Panc1 (cell line): Measurements from ENCODE around the gene TMEM150B. TPM values are rescaled to one million over a fixed set of nuclear protein-coding genes. Genes with fewer than 3 reads are reported as not detected.

Source experiments
- ATAC-seq: fragments of 200-7000 bp; cut with Tn5 transposase; 2 replicates; pipeline ENCODE4 v1.9.1; 2020; ENCODE audit warnings: mild to moderate bottlenecking, moderate library complexity
- BruUV-seq: library from RNA; stranded (reverse); fragments of 400-500 nt; replicated peaks from 2 replicates; lab custom pipeline; 2021; lab: Mats Ljungman, UMichigan
- CTCF ChIA-PET: fragments of 300-600 bp; sonication (Branson Sonifier 250); formaldehyde crosslinking; loops from one replicate; lab custom pipeline; 2022; ENCODE audit warnings: antibody characterized with exemption; lab: Charles Lee
- POLR2A ChIA-PET: fragments of 300-600 bp; sonication (Branson Sonifier 250); formaldehyde crosslinking; loops from one replicate; lab custom pipeline; 2022; ENCODE audit warnings: antibody characterized with exemption; lab: Charles Lee
- DNase-seq: peaks from one replicate; pipeline ENCODE4 v3.0.0-alpha.2; 2010; ENCODE audit warnings: low read depth, low spot score
- H3K27ac ChIP-seq: 2 replicates; pipeline ENCODE4 v1.5.1; 2011; ENCODE audit warnings: mild to moderate bottlenecking, low read length, inconsistent platforms
- H3K27me3 ChIP-seq: fragments of 200-500 bp; sonication (Bioruptor generic); 2 replicates; pipeline ENCODE4 v1.6.0; 2014; ENCODE audit warnings: low read length, inconsistent platforms; ENCODE audit not compliant: control insufficient read depth, insufficient read depth
- H3K36me3 ChIP-seq: fragments of 200-500 bp; sonication (Bioruptor generic); 2 replicates; pipeline ENCODE4 v1.5.1; 2014; ENCODE audit warnings: inconsistent platforms, mild to moderate bottlenecking, low read length, moderate library complexity; ENCODE audit not compliant: control insufficient read depth, insufficient read depth
- H3K4me1 ChIP-seq: 2 replicates; pipeline ENCODE4 v1.5.1; 2011; ENCODE audit warnings: inconsistent platforms, mild to moderate bottlenecking, low read length, moderate library complexity; ENCODE audit not compliant: control insufficient read depth, insufficient read depth
- H3K4me3 ChIP-seq, 2 experiments: 2 replicates each; pipeline ENCODE4 v1.5.1; 2011 to 2012; ENCODE audit warnings: low read depth in 2 of 2, low read length in 2 of 2, mild to moderate bottlenecking in 2 of 2, inconsistent platforms in 1 of 2, moderate library complexity in 1 of 2
- H3K9me3 ChIP-seq: fragments of 200-500 bp; sonication (Bioruptor generic); 2 replicates; pipeline ENCODE4 v1.5.1; 2014; ENCODE audit warnings: low read depth, mild to moderate bottlenecking, inconsistent platforms, low read length, moderate library complexity; ENCODE audit not compliant: control insufficient read depth, insufficient read depth
- POLR2AphosphoS5 ChIP-seq: IDR thresholded peaks from 2 replicates; pipeline ENCODE4 v1.6.1; 2012; ENCODE audit warnings: mild to moderate bottlenecking, low read depth, low read length, moderate library complexity
- SIN3A ChIP-seq: IDR thresholded peaks from 2 replicates; pipeline ENCODE4 v1.6.1; 2012; ENCODE audit warnings: low read depth, mild to moderate bottlenecking, low read length, moderate library complexity, borderline replicate concordance; ENCODE audit not compliant: insufficient read depth
- TCF7L2 ChIP-seq: IDR thresholded peaks from 2 replicates; pipeline ENCODE4 v1.6.1; 2011; ENCODE audit warnings: mild to moderate bottlenecking, low read depth, low read length, inconsistent platforms
- in situ Hi-C: cut with HindIII; loops from 2 replicates; pipeline ENCODE4 v1.10.0; 2016; ENCODE audit warnings: low sequenced_read_pairs, low pct_unique_long_range_greater_than_20kb
- intact Hi-C: fragments of 100-400 bp; cut with micrococcal nuclease; formaldehyde crosslinking; loops from one replicate; pipeline ENCODE4 v1.10.0; 2022; ENCODE audit not compliant: unreplicated experiment
- total RNA-seq: library from RNA; stranded (reverse); gene quantifications from one replicate; pipeline ENCODE4 v1.2.1, GENCODE V29; 2021; ENCODE audit not compliant: unreplicated experiment
- TF ChIP-seq, protein P1 (sequence below): fragments of 450-650 bp; IDR thresholded peaks from 2 replicates; pipeline ENCODE4 v1.5.1; 2017; ENCODE audit warnings: mild to moderate bottlenecking
- TF ChIP-seq, protein P2 (sequence below), 2 experiments: IDR thresholded peaks; 2 replicates each; pipeline ENCODE4 v1.6.1; 2011 to 2012; ENCODE audit warnings: low read depth in 2 of 2, control low read depth in 1 of 2, low read length in 1 of 2, mild to moderate bottlenecking in 1 of 2, moderate library complexity in 1 of 2; ENCODE audit not compliant: insufficient read depth in 1 of 2

TMEM150B gene
- total RNA-seq, 1 experiment from 2014 or later: not detected

DNA sequence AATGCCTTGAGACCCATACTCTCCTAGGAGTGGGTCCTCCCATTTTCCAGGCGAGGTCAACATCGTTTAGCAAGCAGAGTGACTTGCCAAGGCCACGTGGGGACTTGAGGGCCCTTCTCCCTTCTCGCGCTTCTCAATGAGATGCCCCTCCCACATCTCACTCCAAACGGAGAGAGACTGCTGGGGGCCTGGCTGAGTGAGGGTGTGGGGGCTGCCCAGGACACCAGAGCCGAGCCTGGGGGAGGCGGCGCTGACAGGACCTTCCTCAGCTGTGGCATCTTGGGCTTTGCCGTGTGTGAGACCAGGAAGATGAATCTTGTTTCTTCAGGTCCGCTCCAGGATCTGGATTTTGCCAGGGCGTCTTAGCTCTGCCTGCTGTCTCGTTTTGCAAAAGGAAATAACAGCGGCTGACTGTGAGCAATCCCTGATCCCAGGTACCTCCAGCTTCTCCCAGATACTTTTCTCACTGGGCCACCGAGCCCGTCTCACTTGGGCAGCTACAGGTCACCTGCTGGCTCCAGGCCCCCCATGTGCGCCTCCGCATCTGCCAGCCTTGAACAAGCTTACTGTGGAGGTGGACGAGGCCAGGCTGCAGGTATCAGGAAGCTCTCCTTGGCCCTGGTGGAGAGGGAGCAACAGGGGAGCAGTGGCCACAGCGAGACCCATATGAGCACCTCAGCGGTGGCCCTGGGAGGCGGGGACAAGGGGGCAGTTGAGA, 23.3 kb upstream of the TMEM150B start:
- peaks cover 16% of the 10 kb centered on the region for H3K4me1 ChIP-seq
- no peaks in the 10 kb centered on the region for H3K27me3 ChIP-seq
- no peak for ATAC-seq
- no peaks in the 10 kb centered on the region for H3K36me3 ChIP-seq
- in situ Hi-C loops: no loop called here
- ChIA-PET CTCF (interaction anchor here (0.7 to 1.7 kb wide), 2 partner anchors 47 to 144 kb away, joined by 7 read pairs; no protein-coding TSS in a partner anchor), POLR2A (interaction anchor here (2.3 kb wide), 1 partner anchor 9 kb away, joined by 24 read pairs; the partner anchor contains the start of gene KMT5C)
- intact Hi-C loops: no loop called here
- TF ChIP-seq, protein P1, sequence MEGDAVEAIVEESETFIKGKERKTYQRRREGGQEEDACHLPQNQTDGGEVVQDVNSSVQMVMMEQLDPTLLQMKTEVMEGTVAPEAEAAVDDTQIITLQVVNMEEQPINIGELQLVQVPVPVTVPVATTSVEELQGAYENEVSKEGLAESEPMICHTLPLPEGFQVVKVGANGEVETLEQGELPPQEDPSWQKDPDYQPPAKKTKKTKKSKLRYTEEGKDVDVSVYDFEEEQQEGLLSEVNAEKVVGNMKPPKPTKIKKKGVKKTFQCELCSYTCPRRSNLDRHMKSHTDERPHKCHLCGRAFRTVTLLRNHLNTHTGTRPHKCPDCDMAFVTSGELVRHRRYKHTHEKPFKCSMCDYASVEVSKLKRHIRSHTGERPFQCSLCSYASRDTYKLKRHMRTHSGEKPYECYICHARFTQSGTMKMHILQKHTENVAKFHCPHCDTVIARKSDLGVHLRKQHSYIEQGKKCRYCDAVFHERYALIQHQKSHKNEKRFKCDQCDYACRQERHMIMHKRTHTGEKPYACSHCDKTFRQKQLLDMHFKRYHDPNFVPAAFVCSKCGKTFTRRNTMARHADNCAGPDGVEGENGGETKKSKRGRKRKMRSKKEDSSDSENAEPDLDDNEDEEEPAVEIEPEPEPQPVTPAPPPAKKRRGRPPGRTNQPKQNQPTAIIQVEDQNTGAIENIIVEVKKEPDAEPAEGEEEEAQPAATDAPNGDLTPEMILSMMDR: no peak
- TF ChIP-seq, protein P2, sequence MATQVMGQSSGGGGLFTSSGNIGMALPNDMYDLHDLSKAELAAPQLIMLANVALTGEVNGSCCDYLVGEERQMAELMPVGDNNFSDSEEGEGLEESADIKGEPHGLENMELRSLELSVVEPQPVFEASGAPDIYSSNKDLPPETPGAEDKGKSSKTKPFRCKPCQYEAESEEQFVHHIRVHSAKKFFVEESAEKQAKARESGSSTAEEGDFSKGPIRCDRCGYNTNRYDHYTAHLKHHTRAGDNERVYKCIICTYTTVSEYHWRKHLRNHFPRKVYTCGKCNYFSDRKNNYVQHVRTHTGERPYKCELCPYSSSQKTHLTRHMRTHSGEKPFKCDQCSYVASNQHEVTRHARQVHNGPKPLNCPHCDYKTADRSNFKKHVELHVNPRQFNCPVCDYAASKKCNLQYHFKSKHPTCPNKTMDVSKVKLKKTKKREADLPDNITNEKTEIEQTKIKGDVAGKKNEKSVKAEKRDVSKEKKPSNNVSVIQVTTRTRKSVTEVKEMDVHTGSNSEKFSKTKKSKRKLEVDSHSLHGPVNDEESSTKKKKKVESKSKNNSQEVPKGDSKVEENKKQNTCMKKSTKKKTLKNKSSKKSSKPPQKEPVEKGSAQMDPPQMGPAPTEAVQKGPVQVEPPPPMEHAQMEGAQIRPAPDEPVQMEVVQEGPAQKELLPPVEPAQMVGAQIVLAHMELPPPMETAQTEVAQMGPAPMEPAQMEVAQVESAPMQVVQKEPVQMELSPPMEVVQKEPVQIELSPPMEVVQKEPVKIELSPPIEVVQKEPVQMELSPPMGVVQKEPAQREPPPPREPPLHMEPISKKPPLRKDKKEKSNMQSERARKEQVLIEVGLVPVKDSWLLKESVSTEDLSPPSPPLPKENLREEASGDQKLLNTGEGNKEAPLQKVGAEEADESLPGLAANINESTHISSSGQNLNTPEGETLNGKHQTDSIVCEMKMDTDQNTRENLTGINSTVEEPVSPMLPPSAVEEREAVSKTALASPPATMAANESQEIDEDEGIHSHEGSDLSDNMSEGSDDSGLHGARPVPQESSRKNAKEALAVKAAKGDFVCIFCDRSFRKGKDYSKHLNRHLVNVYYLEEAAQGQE (IDR thresholded peaks at IDR 0.05; ENCODE audit: insufficient read depth in 1 of 2, low read depth in 2 of 2, low read length in 1 of 2): no peak
- no peak for TF ChIP-seq POLR2AphosphoS5
- no peak for TF ChIP-seq SIN3A
- TF ChIP-seq TCF7L2: no peak
- no peak for DNase-seq
- no peaks in the 10 kb centered on the region for H3K9me3 ChIP-seq
- H3K4me3 ChIP-seq: no peak overlapping the region
- BruUV-seq: no TSS peak
- no peak overlapping the region for H3K27ac ChIP-seq

DNA sequence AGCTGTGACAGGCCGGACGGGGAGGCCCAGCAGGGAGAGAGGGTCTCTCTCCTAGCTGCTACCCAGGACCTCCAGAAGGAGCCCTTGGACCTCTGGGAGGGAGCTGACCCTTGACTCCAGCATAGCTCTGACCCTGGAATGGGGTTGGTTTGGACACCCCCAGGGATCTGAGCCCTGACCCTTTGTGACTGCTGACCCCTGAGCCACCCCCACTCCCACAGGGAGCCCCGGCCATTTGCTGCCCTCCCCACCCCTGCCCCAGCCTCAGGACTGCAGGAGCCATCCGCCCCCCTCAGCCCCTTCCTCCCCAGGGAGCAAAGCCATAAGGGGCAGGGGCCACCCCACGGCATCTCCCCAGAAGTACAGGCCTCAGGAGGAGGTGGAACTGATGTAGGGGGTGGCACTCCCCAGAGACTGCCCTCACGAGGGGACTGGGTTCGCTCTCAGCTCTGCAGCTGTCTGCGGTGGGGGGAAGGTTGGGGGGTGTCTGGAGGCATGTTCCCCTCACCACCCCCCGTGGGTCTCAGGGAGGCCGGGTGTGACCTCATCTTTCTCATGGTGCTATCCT, 22.4 kb upstream of the TMEM150B start:
- intact Hi-C loops: no loop called here

More for the DNA sequence above, 22.4 kb upstream of the TMEM150B start:
- POLR2A ChIA-PET: interaction anchor here (0.5 to 2.3 kb wide), 2 partner anchors 8 to 918 kb away, joined by 6 to 24 read pairs; partner anchors contain the start of gene KMT5C
- no peaks in the 10 kb centered on the region for H3K27me3 ChIP-seq
- CTCF ChIA-PET: interaction anchor here (0.5 to 1.7 kb wide), 2 partner anchors 13 to 46 kb away, joined by 6 to 7 read pairs; no protein-coding TSS in a partner anchor
- no peak overlapping the region for H3K4me3 ChIP-seq
- no peak for ATAC-seq
- H3K4me1 ChIP-seq: peaks cover 11% of the 10 kb centered on the region
- DNase-seq: no peak
- TF ChIP-seq SIN3A (no peak), POLR2AphosphoS5 (no peak), TCF7L2 (no peak)
- TF ChIP-seq, protein P1: no peak
- TF ChIP-seq, protein P2 (IDR thresholded peaks at IDR 0.05; ENCODE audit: insufficient read depth in 1 of 2, low read depth in 2 of 2, low read length in 1 of 2): no peak
- no peak overlapping the region for H3K27ac ChIP-seq
- BruUV-seq: no TSS peak
- H3K9me3 ChIP-seq: no peaks in the 10 kb centered on the region
- in situ Hi-C loops: no loop called here
- no peaks in the 10 kb centered on the region for H3K36me3 ChIP-seq
